Effector memory CD8-positive, alpha-beta T cell (primary cell): ENCODE measurements around the gene VWF.
A peak's percentile ranks its signal among the peaks of the same experiment; 100 is the strongest.
"Not testable (repeated sequence)": the region's sequence is repeated elsewhere in the genome, so short reads cannot be mapped to it uniquely, and the experiment has no call there.

Experiments used
- ATAC-seq: fragments of 150-1000 bp; cut with Tn5 transposase; replicated peaks from 2 replicates; pipeline ENCODE4 v1.10.0; 2021; ENCODE audit warnings: mild to moderate bottlenecking, moderate library complexity
- DNase-seq, 3 experiments: peaks; one replicate each; pipeline ENCODE4 v3.0.0; 2021
- H3K27ac Mint-ChIP-seq, 2 donors: one replicate each; pipeline ENCODE4 v1.8.0; 2022; ENCODE audit warnings: mild to moderate bottlenecking in 2 of 2, mixed read lengths in 2 of 2, moderate library complexity in 2 of 2
- H3K27me3 Mint-ChIP-seq, 2 donors: one replicate each; pipeline ENCODE4 v1.8.0; 2022; ENCODE audit warnings: mixed read lengths in 2 of 2
- H3K36me3 Mint-ChIP-seq: one replicate; pipeline ENCODE4 v1.8.0; 2022; ENCODE audit warnings: mild to moderate bottlenecking, moderate library complexity, mixed read lengths; ENCODE audit not compliant: insufficient read depth
- H3K4me1 Mint-ChIP-seq, 2 donors: one replicate each; pipeline ENCODE4 v1.8.0; 2022; ENCODE audit warnings: low read depth in 2 of 2, mixed read lengths in 2 of 2
- H3K4me3 Mint-ChIP-seq, 2 donors: one replicate each; pipeline ENCODE4 v1.8.0; 2022; ENCODE audit warnings: mild to moderate bottlenecking in 2 of 2, mixed read lengths in 2 of 2, moderate library complexity in 2 of 2
- H3K9me3 Mint-ChIP-seq, 2 donors: one replicate each; pipeline ENCODE4 v1.8.0; 2022; ENCODE audit warnings: mixed read lengths in 2 of 2
- total RNA-seq, 9 experiments: gene quantifications; one replicate each; lab custom pipeline; 2026; lab: John Stamatoyannopoulos, UW

Gene VWF
- 0 to 0.91 (median 0.11) reads per million in 9 experiments for total RNA-seq

DNA sequence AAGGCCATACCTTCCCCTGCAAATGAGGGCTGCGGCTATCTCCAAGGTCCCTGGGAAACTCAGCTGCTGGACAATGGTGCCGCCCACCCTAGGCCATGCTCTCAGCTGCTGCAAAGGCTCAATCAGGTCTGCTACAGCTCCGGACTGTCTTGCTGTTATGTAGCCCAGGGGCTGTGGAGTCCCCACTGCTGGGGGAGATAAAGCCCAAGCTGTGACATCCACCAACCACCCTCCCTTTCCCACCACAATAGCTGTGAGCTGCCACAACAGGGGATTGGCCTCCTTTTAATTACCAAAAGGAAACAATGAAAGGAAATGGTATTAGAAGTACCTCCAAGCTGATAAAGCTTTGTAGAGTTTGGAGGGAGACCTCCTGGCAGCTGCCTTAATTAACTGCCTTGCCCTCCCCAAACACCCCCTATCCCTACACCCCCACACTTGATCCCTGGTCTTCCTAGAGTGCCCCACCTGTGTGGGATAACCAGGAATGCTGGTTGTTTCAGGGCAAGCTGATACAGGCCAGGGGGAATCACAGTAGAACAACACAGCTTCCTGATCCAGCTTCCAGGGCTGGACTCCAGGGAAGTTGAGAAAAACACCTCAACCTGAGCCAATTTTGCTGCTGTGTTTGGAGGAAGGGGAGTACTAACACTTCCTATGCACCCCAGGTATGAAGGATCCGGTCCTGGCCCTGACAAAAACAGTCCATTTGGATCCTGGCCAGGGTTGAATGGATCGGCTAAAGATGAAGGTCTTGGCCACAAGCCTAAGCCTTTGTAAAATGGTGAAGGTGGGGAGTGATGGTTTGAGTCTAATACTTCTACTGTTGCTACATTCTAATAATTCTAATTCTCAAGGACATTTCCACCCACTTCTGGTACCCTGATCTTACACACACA is at the start of gene VWF:
Gene VWF (minus strand): TSS at position 260 of the 899 bp plus-strand sequence. CDS start 1,474 bp downstream, outside the sequence.
- ATAC-seq (no peak), DNase-seq (no peak)
- Mint-ChIP-seq H3K9me3 (no peaks in the 10 kb centered on the region), H3K4me3 (no peak within 1 kb of the TSS), H3K36me3 (no peaks in the 10 kb centered on the region), H3K4me1 (no peaks in the 10 kb centered on the region), H3K27me3 (peaks cover 29 to 53% of the 10 kb centered on the region in 2 donors), H3K27ac (no peak within 1 kb of the TSS)

DNA sequence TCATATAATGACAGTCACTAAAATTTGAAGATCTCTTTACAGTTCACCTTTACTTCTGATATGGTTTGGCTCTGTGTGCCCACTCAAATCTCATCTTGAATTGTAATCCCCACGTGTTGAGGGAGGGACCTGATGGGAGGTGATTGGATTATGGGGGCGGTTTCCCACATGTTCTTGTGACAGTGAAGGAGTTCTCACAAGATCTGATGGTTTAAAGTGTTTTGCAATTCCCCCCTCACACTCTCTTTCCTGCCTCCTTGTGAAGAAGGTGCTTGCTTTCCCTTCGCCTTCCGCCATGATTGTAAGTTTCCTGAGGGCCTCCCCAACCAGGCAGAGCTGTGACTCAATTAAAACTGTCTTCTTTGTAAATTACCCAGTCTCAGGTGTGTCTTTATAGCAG is 48.4 kb upstream of the VWF start:
- Mint-ChIP-seq H3K27ac (no peak overlapping the region), H3K9me3 (no peaks in the 10 kb centered on the region), H3K27me3 (peaks cover 40 to 62% of the 10 kb centered on the region in 2 donors), H3K4me1 (peaks cover 0 to 4% of the 10 kb centered on the region in 2 donors), H3K36me3 (peaks cover 3% of the 10 kb centered on the region), H3K4me3 (no peak overlapping the region)
- DNase-seq (no peak), ATAC-seq (no peak)

DNA sequence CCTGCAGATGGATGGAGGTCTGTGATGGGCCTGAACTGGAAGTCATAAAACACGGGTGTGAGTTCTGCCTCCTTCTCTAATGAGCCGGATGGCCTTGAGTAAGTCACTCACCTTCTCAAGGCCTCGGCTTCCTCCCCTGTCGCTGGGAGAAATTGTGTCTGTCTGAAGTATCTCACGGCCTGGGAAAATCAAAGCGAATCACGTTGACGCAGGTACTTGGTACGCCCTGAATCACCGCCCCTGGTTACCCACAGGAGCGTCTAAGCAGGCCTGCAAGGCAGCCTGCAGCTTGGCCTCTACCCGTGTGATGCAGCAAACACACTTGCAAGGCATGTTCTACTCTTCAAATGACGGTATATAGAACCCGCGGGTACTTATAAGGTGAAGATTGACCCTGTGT is 47.6 kb upstream of the VWF start:
- Mint-ChIP-seq H3K27ac (no peak overlapping the region), H3K27me3 (peaks cover 33 to 55% of the 10 kb centered on the region in 2 donors), H3K4me3 (no peak overlapping the region), H3K9me3 (no peaks in the 10 kb centered on the region), H3K4me1 (peaks cover 4 to 11% of the 10 kb centered on the region in 2 donors), H3K36me3 (peaks cover 3% of the 10 kb centered on the region)
- DNase-seq (no peak), ATAC-seq (no peak)

DNA sequence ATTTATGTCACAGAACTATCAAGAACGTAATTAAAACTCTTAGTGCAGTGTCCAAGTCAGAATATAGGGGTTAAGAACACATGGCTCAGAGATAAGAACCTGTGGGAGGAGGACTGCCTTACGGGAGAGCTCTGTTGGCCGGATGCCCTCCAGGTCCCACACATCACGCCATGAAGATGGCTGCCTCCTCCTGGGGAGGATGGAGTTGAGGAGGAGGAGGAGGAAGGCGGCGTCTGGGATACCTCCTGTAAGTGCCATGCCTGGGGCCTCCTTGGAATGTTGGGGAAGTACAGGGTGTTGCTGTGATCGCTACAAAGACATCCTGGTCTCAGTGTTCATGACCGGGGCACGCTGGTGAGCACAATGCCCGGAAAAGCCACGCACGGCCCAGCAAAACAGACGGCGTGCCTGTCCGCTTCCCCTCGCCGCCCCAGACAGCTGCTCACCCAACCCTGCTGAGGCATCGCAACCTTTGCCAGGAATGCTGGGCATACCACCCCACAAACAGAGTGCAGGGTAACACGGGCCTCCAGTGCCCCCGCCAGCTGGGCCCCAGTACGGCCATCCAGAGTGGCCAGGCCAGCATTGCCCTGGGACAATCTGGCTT is 47.0 kb upstream of the VWF start:
- H3K4me1 Mint-ChIP-seq: peaks cover 4 to 11% of the 10 kb centered on the region in 2 donors
- H3K9me3 Mint-ChIP-seq: no peaks in the 10 kb centered on the region
- H3K27me3 Mint-ChIP-seq: peaks cover 32 to 55% of the 10 kb centered on the region in 2 donors
- ATAC-seq (no peak), DNase-seq (no peak)
- peaks cover 3% of the 10 kb centered on the region for H3K36me3 Mint-ChIP-seq
- H3K27ac Mint-ChIP-seq: no peak overlapping the region
- no peak overlapping the region for H3K4me3 Mint-ChIP-seq

DNA sequence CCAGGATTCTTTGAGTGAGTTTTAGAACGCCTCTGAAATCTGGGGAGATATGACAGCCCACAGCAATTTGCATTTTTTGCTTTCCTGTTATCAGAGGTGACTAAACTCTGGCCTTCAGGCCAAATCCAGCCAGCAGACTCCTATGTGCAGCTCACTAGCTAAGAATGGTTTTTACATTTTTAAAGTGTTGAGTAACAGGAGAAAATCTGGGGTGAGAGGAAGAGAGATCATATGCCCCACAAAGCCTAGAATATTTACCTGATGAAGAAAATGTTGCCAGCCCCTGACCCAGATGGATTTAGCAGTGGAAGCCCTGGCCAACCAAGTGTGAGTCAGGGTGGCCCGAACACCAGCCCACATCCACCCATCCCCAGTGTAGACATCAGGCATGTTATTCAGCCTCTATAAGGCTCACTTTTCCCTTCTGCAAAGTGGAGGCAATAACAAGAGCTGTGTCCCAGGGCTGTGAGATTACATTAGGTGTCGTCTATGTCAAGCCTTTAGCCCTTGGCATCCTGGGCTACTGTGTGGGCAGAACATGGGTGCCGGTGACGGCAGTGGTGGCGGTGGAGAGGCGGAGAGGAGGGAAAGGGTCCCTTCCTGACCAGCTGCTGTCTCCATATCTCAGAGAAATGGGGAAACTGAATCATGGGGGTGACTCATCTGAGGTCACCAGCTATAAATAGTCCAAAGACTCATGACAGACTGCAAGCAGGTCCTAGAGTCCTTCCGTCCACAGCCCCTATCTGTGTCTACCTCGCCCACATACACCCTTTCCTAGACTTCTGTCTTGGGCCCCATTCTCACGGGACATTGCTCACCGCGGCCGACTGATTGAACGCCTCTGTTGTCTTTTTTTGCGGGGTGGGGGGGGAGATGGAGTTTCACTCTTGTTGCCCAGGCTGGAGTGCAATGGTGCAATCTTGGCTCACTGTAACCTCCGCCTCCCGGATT is 43.1 kb upstream of the VWF start:
- Mint-ChIP-seq H3K36me3 (no peaks in the 10 kb centered on the region), H3K4me3 (no peak overlapping the region), H3K9me3 (no peaks in the 10 kb centered on the region), H3K4me1 (peaks cover 4 to 11% of the 10 kb centered on the region in 2 donors), H3K27me3 (peaks cover 8 to 42% of the 10 kb centered on the region in 2 donors), H3K27ac (peak overlapping the region; percentile 7 to 66)
- ATAC-seq (peak; percentile 62), DNase-seq (no peak)

DNA sequence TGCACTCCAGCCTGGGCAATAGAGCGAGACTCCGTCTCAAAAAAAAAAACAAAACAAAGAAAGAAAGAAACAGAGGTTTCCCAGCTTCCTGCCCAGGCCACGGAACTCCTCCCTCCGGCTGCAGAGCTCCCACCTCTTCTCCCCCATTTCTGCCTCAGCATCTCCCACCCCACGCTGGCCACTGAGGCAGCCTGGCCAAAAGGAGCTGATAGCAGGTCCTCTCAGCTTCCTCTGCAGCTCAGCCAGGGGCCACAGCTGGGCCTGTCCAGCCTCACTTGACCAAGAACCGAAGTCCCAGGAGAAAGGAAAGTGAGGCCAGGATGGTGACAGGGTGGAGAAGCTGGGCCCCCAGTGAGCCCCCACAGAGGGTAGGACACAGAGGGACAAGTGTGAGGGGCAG is 42.3 kb upstream of the VWF start:
- H3K36me3 Mint-ChIP-seq: no peaks in the 10 kb centered on the region
- peaks cover 6 to 35% of the 10 kb centered on the region in 2 donors for H3K27me3 Mint-ChIP-seq
- ATAC-seq (no peak), DNase-seq (no peak)
- peak overlapping the region in 1 of 2 donors; percentile 66 for H3K27ac Mint-ChIP-seq
- H3K9me3 Mint-ChIP-seq: no peaks in the 10 kb centered on the region
- peaks cover 4 to 11% of the 10 kb centered on the region in 2 donors for H3K4me1 Mint-ChIP-seq
- H3K4me3 Mint-ChIP-seq: no peak overlapping the region

DNA sequence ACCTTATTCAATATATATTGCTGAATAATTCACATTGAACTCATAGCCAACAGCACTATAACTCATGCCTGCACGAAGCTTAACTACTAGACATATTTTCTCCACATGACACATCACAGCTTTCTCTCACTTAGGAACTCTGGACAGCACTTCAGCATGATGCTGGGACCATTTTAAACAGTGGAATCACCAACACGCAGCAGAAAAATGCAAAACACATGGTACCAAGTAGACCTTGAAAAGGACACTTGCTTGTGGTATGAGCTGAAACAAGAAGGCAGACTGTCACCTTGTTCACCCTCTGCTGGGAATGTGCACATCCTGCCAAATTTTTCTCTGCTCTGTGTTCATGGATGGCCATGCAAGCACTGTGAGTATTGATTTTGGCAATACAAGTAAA is 40.9 kb upstream of the VWF start:
- H3K4me3 Mint-ChIP-seq: no peak overlapping the region
- no peak for ATAC-seq
- DNase-seq: no peak
- H3K36me3 Mint-ChIP-seq: no peaks in the 10 kb centered on the region
- H3K9me3 Mint-ChIP-seq: no peaks in the 10 kb centered on the region
- H3K27me3 Mint-ChIP-seq: peaks cover 14 to 38% of the 10 kb centered on the region in 2 donors
- H3K27ac Mint-ChIP-seq: no peak overlapping the region
- peaks cover 4 to 11% of the 10 kb centered on the region in 2 donors for H3K4me1 Mint-ChIP-seq

DNA sequence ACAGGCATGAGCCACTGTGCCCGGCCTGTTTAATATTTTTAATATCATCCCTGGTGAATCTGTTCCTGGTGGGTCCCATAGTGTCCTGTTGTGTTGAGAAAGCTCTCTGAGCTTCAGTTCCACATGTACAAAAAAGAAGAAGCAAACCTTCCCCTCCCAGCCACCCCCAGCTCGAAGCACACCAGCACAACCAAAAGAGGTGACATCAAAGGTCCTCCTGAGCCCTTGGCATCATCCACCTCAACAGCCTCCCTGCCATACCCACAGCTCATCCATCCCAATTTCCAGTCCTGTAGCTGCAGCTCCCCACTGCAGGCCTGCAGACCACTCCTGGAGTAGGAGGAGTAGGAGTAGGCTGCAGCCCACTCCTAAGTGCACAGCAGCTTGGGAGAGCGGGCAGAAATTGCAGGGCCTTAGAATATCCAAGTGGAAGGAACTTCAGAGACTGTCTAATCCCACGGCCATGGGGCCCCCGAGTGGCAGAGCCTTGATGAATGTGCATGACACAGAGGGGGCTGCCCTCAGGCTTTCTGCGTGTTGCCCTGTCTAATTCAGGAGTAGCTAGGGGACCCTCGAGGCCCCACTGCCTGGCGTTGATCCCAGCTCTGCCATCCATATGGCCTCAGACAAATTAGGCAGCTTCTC is 39.1 kb upstream of the VWF start:
- DNase-seq: no peak
- H3K9me3 Mint-ChIP-seq: no peaks in the 10 kb centered on the region
- no peak overlapping the region for H3K4me3 Mint-ChIP-seq
- ATAC-seq: no peak
- no peak overlapping the region for H3K27ac Mint-ChIP-seq
- H3K27me3 Mint-ChIP-seq: peaks cover 19 to 34% of the 10 kb centered on the region in 2 donors
- peaks cover 7 to 9% of the 10 kb centered on the region in 2 donors for H3K4me1 Mint-ChIP-seq
- no peaks in the 10 kb centered on the region for H3K36me3 Mint-ChIP-seq

DNA sequence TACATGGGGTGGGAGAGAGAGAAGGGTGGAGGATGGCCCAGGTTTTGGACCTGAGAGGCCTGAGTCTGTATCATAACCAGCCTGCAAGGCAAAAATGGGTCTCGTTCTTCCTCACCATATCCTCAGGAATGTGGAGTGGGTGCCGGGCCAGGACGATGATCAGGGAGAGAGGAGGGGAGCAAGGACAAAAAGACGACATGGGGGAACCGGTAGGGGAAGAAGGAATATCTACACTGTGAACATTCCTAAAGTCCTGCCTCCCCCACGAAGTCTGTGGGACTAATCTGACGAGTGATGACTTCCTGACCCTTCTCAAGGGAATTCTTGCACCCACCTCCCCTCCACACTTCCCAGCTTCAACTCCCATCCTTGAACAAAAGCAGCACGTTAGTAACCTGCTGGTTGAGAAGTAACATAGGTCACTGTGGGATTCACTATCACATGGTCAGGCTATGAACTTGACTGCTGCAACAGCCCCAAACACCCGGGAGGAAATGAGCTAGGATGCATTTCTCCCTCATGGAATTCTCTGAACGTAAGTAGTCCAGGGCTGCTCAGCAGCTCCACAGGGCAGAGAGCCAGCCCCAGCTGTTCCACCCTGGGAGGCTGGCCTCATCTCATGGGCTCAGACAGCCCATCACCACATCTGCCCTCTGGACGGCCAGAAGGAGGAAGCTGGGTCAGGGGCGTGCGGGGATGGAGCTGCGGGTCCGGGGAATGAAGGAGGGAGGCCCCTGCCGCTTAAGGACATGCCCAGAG is 36.8 kb upstream of the VWF start:
- no peak for DNase-seq
- Mint-ChIP-seq H3K36me3 (no peaks in the 10 kb centered on the region), H3K27me3 (peaks cover 30 to 41% of the 10 kb centered on the region in 2 donors), H3K27ac (no peak overlapping the region), H3K4me1 (peaks cover 0 to 3% of the 10 kb centered on the region in 2 donors), H3K4me3 (no peak overlapping the region), H3K9me3 (no peaks in the 10 kb centered on the region)
- no peak for ATAC-seq

DNA sequence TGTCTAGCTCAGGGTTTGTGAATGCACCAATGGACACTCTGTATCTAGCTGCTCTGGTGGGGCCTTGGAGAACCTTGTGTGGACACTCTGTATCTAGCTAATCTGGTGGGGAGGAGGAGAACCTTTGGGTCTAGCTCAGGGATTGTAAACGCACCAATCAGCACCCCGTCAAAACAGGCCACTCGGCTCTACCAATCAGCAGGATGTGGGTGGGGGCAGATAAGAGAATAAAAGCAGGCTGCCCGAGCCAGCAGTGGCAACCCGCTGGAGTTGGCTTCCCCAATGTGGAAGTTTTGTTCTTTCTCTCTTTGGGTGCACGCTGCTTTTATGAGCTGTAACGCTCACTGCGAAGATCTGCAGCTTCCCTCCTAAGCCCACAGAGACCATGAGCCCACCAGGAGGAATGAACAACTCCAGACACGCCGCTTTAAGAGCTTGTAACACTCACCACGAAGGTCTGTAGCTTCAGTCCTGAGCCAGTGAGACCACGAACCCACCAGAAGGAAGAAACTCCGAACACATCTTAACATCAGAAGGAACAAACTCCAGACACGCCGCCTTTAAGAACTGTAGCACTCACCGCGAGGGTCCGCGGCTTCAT is 35.7 kb upstream of the VWF start:
- ATAC-seq, DNase-seq, H3K9me3 Mint-ChIP-seq, H3K36me3 Mint-ChIP-seq, H3K27ac Mint-ChIP-seq, H3K4me3 Mint-ChIP-seq, H3K4me1 Mint-ChIP-seq: not testable (repeated sequence)
- H3K27me3 Mint-ChIP-seq: peaks cover 30 to 44% of the 10 kb centered on the region in 2 donors

DNA sequence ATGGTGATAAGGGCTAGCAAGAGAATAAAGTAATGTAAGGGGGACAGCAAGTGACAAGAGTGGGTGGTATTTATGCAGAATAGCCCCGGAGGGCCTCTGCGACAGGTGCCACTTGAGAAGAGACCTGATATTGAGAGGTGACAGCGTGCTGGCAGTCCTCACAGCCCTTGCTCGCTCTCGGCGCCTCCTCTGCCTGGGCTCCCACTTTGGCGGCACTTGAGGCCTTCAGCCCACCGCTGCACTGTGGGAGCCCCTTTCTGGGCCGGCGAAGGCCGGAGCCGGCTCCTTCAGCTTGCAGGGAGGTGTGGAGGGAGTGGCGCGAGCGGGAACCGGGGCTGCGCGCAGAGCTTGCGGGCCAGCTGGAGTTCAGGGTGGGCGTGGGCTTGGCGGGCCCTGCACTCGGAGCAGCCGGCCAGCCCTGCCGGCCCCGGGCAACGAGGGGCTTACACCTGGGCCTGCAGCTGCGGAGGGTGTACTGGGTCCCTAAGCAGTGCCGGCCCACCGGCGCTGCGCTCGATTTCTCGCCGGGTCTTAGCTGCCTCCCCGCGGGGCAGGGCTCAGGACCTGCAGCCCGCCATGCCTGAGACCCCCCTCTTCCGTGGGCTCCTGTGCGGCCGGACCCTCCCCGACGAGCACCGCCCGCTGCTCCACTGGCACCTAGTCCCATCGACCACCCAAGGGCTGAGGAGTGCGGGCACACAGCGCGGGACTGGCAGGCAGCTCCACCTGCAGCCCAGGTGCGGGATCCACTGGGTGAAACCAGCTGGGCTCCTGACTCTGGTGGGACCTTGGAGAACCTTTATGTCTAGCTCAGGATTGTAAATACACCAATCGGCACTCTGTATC is 34.9 kb upstream of the VWF start:
- H3K27ac Mint-ChIP-seq, H3K4me1 Mint-ChIP-seq, ATAC-seq, H3K9me3 Mint-ChIP-seq, H3K36me3 Mint-ChIP-seq, DNase-seq, H3K4me3 Mint-ChIP-seq: not testable (repeated sequence)
- peaks cover 37 to 51% of the 10 kb centered on the region in 2 donors for H3K27me3 Mint-ChIP-seq
